Measurements from ENCODE around the gene MDM2. TPM values are rescaled to one million over a fixed set of nuclear protein-coding genes. Genes with fewer than 3 reads are reported as not detected.
"Not testable (repeated sequence)": the region's sequence is repeated elsewhere in the genome, so short reads cannot be mapped to it uniquely, and the experiment has no call there.

The MDM2 gene
- total RNA-seq, 1 donor from 2014 or later, result 113 TPM

DNA sequence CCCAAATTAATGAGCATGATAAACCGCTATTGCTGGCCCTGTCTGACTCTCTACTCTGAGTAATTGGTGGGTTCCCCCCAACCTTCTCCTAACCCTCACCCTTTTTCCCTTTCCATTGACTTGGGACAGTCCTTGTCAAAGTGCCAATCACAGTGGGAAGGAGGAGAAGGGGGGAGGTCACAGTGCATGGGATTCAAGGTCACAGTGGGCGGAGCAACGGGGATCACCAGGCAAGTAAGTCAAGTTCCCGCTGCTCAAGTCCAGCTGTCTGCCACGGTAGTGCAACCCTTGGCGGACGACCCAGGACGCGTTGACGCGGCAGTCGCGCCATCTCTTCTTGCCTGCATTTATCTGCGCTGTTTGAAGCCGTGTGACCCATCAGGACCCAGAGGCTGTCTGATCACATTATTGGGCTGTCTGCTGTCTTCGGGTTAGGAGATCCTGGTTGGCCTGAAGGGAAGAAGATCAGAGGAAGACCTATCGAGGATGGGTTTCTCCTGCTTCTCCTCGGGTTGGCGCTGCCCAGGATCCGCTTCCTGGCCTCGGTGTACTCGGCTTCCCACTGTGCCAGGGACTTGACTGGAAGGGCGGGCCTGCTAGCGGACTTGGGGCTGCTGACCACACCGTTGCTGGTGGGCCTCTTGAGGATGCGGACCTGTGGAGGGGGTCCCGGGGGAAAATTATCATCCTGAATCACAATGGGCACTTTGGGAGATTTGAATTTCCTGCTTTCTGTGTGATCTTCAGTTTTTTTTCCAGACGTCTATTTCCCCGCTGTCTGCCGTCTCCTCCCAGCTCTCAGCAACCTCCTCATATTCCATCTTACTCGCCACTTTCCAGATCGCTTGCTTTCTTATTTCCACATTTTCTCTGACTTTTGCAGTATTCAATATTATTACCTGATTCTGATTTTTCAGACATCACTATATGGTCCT is 3.1 kb upstream of the MDM2 start:
- no peak overlapping the region for H3K4me3 Mint-ChIP-seq (ENCODE audit: unreplicated experiment)
- peaks cover 11% of the 10 kb centered on the region for H3K27me3 Mint-ChIP-seq (ENCODE audit: unreplicated experiment)
- H3K27ac Mint-ChIP-seq (ENCODE audit: unreplicated experiment), result no peak overlapping the region
- H3K36me3 Mint-ChIP-seq (ENCODE audit: low read depth, unreplicated experiment), result peaks cover 9% of the 10 kb centered on the region
- H3K4me1 Mint-ChIP-seq (ENCODE audit: unreplicated experiment), result peaks cover 13% of the 10 kb centered on the region
- no peaks in the 10 kb centered on the region for H3K9me3 Mint-ChIP-seq (ENCODE audit: unreplicated experiment)
- TF ChIP-seq, protein P1, sequence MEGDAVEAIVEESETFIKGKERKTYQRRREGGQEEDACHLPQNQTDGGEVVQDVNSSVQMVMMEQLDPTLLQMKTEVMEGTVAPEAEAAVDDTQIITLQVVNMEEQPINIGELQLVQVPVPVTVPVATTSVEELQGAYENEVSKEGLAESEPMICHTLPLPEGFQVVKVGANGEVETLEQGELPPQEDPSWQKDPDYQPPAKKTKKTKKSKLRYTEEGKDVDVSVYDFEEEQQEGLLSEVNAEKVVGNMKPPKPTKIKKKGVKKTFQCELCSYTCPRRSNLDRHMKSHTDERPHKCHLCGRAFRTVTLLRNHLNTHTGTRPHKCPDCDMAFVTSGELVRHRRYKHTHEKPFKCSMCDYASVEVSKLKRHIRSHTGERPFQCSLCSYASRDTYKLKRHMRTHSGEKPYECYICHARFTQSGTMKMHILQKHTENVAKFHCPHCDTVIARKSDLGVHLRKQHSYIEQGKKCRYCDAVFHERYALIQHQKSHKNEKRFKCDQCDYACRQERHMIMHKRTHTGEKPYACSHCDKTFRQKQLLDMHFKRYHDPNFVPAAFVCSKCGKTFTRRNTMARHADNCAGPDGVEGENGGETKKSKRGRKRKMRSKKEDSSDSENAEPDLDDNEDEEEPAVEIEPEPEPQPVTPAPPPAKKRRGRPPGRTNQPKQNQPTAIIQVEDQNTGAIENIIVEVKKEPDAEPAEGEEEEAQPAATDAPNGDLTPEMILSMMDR (IDR thresholded peaks at IDR 0.05; ENCODE audit: unreplicated experiment), result no peak
- no peak for DNase-seq (ENCODE audit: low spot score)

DNA sequence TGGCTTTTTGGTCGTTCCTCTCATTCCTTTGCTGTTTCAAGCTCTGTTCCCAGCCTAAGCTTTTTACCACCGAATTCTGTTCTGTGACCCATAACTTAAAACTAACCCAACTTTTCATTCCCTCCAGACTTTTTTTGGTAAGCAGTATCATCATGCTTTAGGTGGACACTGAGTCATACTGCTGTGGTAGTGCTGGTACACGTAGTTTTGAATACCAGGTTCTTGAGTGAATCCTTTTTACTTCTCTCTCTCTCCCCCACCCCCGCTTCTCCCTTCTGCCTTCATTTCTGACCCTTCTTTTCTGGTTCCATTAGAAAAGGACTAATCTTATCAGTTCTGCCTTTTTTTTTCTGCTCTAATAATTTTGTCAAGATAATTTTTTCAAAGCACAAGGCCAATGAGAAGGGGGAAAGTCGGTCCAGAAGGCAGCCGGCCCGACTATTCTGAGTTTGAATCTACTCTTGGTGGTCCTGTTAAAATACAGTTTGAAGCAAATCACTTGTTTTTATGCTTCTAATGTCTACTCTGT is 2.3 kb upstream of the MDM2 start:
- no peak overlapping the region for H3K4me3 Mint-ChIP-seq (ENCODE audit: unreplicated experiment)
- H3K27me3 Mint-ChIP-seq (ENCODE audit: unreplicated experiment), result peaks cover 10% of the 10 kb centered on the region
- H3K9me3 Mint-ChIP-seq (ENCODE audit: unreplicated experiment), result no peaks in the 10 kb centered on the region
- DNase-seq (ENCODE audit: low spot score), result no peak
- peaks cover 9% of the 10 kb centered on the region for H3K36me3 Mint-ChIP-seq (ENCODE audit: low read depth, unreplicated experiment)
- TF ChIP-seq, protein P1 (IDR thresholded peaks at IDR 0.05; ENCODE audit: unreplicated experiment), result no peak
- H3K27ac Mint-ChIP-seq (ENCODE audit: unreplicated experiment), result no peak overlapping the region
- H3K4me1 Mint-ChIP-seq (ENCODE audit: unreplicated experiment), result peaks cover 13% of the 10 kb centered on the region

DNA sequence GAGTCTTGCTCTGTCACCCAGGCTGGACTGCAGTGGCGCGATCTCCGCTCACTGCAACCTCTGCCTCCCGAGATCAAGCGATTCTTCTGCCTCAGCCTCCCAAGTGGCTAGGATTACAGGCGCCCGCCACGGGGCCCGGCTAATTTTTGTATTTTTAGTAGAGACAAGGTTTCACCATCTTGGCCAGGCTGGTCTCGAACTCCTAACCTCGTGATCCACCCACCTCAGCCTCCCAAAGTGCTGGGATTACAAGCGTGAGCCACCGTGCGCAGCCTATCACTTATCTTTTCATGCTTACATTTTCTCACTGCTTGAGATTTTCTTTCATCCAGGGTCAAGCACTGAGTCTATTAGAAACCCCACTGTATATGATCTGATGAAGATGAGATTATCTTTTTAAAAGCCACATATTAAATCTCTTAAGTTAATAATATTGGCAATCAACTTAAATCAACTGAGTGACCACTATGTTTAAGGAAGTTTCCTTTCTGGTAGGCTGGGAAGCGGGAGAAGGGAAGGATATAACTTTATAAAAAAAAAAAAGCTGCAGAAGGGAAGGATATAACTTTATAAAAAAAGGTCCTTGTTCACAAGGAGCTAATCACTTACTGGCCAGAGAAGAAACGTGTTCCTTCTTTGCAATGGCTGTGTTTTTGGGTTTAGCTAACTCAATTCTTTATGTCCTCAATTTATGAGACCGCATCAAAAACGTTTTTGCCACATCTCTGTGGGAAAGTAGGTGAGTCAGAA is 1.3 kb upstream of the MDM2 start:
- peaks cover 10% of the 10 kb centered on the region for H3K27me3 Mint-ChIP-seq (ENCODE audit: unreplicated experiment)
- peak overlapping the region; percentile 91 for H3K27ac Mint-ChIP-seq (ENCODE audit: unreplicated experiment)
- peaks cover 13% of the 10 kb centered on the region for H3K36me3 Mint-ChIP-seq (ENCODE audit: low read depth, unreplicated experiment)
- peak overlapping the region; percentile 89 for H3K4me3 Mint-ChIP-seq (ENCODE audit: unreplicated experiment)
- no peak for DNase-seq (ENCODE audit: low spot score)
- TF ChIP-seq, protein P1 (IDR thresholded peaks at IDR 0.05; ENCODE audit: unreplicated experiment), result no peak
- H3K4me1 Mint-ChIP-seq (ENCODE audit: unreplicated experiment), result peaks cover 17% of the 10 kb centered on the region
- H3K9me3 Mint-ChIP-seq (ENCODE audit: unreplicated experiment), result no peaks in the 10 kb centered on the region

DNA sequence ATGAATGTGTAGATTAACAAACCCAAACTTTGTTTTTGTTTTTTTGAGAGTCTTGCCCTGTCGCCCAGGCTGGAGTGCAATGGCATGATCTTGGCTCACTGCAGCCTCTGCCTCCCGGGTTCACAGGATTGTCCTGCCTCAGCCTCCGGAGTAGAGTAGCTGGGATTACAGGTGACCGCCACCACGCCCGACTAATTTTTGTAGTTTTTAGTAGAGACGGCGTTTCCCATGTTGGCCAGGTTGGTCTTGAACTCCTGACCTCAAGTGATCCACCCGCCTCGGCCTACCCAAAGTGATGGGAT is 752 bp upstream of the MDM2 start:
- not testable (repeated sequence) for DNase-seq (ENCODE audit: low spot score); H3K9me3 Mint-ChIP-seq (ENCODE audit: unreplicated experiment)
- Mint-ChIP-seq H3K36me3 (ENCODE audit: low read depth, unreplicated experiment) (peaks cover 13% of the 10 kb centered on the region), H3K27ac (ENCODE audit: unreplicated experiment) (peak overlapping the region; percentile 91), H3K4me1 (ENCODE audit: unreplicated experiment) (peaks cover 14% of the 10 kb centered on the region), H3K4me3 (ENCODE audit: unreplicated experiment) (peak overlapping the region; percentile 89), H3K27me3 (ENCODE audit: unreplicated experiment) (peaks cover 10% of the 10 kb centered on the region)

DNA sequence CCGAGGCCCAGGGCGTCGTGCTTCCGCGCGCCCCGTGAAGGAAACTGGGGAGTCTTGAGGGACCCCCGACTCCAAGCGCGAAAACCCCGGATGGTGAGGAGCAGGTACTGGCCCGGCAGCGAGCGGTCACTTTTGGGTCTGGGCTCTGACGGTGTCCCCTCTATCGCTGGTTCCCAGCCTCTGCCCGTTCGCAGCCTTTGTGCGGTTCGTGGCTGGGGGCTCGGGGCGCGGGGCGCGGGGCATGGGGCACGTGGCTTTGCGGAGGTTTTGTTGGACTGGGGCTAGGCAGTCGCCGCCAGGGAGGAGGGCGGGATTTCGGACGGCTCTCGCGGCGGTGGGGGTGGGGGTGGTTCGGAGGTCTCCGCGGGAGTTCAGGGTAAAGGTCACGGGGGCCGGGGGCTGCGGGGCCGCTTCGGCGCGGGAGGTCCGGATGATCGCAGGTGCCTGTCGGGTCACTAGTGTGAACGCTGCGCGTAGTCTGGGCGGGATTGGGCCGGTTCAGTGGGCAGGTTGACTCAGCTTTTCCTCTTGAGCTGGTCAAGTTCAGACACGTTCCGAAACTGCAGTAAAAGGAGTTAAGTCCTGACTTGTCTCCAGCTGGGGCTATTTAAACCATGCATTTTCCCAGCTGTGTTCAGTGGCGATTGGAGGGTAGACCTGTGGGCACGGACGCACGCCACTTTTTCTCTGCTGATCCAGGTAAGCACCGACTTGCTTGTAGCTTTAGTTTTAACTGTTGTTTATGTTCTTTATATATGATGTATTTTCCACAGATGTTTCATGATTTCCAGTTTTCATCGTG is 612 bp downstream of the MDM2 start:
- Mint-ChIP-seq H3K4me1 (ENCODE audit: unreplicated experiment) (peaks cover 16% of the 10 kb centered on the region), H3K4me3 (ENCODE audit: unreplicated experiment) (peak overlapping the region; percentile 98), H3K9me3 (ENCODE audit: unreplicated experiment) (no peaks in the 10 kb centered on the region), H3K36me3 (ENCODE audit: low read depth, unreplicated experiment) (peaks cover 13% of the 10 kb centered on the region), H3K27ac (ENCODE audit: unreplicated experiment) (peak overlapping the region; percentile 88), H3K27me3 (ENCODE audit: unreplicated experiment) (peaks cover 10% of the 10 kb centered on the region)
- TF ChIP-seq, protein P1 (IDR thresholded peaks at IDR 0.05; ENCODE audit: unreplicated experiment), result no peak
- peak; percentile 68 for DNase-seq (ENCODE audit: low spot score)
